Activated CD4-positive, alpha-beta T cell treated with anti-CD3 and anti-CD28 coated beads, Interleukin-2, amount 50 U/mL, for 48 hours (primary cell): ENCODE measurements around the gene SDR9C7.
"Not testable (repeated sequence)": the region's sequence is repeated elsewhere in the genome, so short reads cannot be mapped to it uniquely, and the experiment has no call there.

Experiments used
- DNase-seq, 2 experiments: peaks; one replicate each; pipeline ENCODE4 v3.0.0-alpha.2; 2020

Gene SDR9C7

GRCh38 chr12:56933826-56934625 is at the start of gene SDR9C7:
Gene SDR9C7, minus strand, starts transcription at chr12:56934408. Its CDS starts 147 bp downstream, at chr12:56934261.
- no peak for DNase-seq

GRCh38 chr12:56983386-56983785 is 49.2 kb upstream of the SDR9C7 start:
- no peak for DNase-seq

GRCh38 chr12:56982578-56983236 is 48.5 kb upstream of the SDR9C7 start:
- not testable (repeated sequence) for DNase-seq

- no peak for DNase-seq
These were observed 46.8 kb upstream of the SDR9C7 start for GRCh38 chr12:56980941-56981530.

GRCh38 chr12:56980268-56980667 is 46.1 kb upstream of the SDR9C7 start:
- no peak for DNase-seq

- DNase-seq = no peak
These were observed 45.4 kb upstream of the SDR9C7 start for GRCh38 chr12:56979628-56980027.

GRCh38 chr12:56978397-56979138 is 44.4 kb upstream of the SDR9C7 start:
- DNase-seq = no peak

- not testable (repeated sequence) for DNase-seq
These were observed 43.2 kb upstream of the SDR9C7 start for GRCh38 chr12:56977361-56977760.

GRCh38 chr12:56974224-56974623 is 40.0 kb upstream of the SDR9C7 start:
- DNase-seq = not testable (repeated sequence)

GRCh38 chr12:56968910-56969309 is 34.7 kb upstream of the SDR9C7 start:
- DNase-seq = not testable (repeated sequence)

- DNase-seq = not testable (repeated sequence)
These were observed 31.9 kb upstream of the SDR9C7 start for GRCh38 chr12:56965997-56966642.

GRCh38 chr12:56965124-56965523 is 30.9 kb upstream of the SDR9C7 start:
- not testable (repeated sequence) for DNase-seq

- not testable (repeated sequence) for DNase-seq
These were observed 29.3 kb upstream of the SDR9C7 start for GRCh38 chr12:56963557-56963956.

- DNase-seq = not testable (repeated sequence)
These were observed 28.0 kb upstream of the SDR9C7 start for GRCh38 chr12:56962247-56962646.

GRCh38 chr12:56958422-56958821 is 24.2 kb upstream of the SDR9C7 start:
- DNase-seq = no peak

GRCh38 chr12:56957229-56958052 is 23.2 kb upstream of the SDR9C7 start, which contains the start of gene RDH16:
Gene RDH16, minus strand, starts transcription at chr12:56957608. Its CDS starts 146 bp downstream, at chr12:56957462.
- no peak for DNase-seq

GRCh38 chr12:56955631-56956256 is 21.5 kb upstream of the SDR9C7 start:
- no peak for DNase-seq

- DNase-seq = no peak
These were observed 20.7 kb upstream of the SDR9C7 start for GRCh38 chr12:56954958-56955355.

GRCh38 chr12:56954057-56954957 is 20.1 kb upstream of the SDR9C7 start:
- no peak for DNase-seq

GRCh38 chr12:56953314-56953713 is 19.1 kb upstream of the SDR9C7 start:
- DNase-seq = no peak
